Testis (tissue), 2 donors: Measurements from ENCODE around the gene RASA1.

Experiments
- POLR2A ChIP-seq: fragments of 450-650 bp; IDR thresholded peaks from one replicate; pipeline ENCODE4 v1.6.1; 2017; ENCODE audit warnings: antibody characterized with exemption, mild to moderate bottlenecking, moderate library complexity
- TF ChIP-seq, protein P1 (sequence below), 3 experiments: fragments of 450-650 bp in 2 of 3; fragments of 200-600 bp in 1 of 3; sonication (generic) in 1 of 3; IDR thresholded peaks; one replicate each; pipeline ENCODE4 v1.5.1; 2016 to 2019; ENCODE audit warnings: antibody characterized with exemption in 3 of 3, mild to moderate bottlenecking in 2 of 3, moderate library complexity in 1 of 3

DNA sequence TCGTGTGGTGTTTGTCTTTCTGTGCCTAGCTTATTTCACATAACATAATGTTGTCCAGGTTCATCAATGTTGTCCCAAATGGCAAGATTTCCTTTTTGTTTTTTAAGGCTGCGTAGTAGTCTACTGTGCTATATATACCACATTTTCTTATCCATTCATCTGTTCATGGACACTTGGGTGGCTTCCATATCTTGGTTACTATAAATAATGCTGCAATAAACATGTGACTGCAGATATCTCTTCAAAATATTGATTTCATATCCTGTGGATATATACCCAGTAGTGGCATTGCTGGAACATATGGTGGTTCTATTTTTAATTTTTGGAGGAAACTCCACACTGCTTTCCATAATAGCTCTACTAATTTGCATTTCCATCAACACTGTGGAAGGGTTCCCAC lies 170.5 kb downstream of the RASA1 start:
- TF ChIP-seq, protein P1, sequence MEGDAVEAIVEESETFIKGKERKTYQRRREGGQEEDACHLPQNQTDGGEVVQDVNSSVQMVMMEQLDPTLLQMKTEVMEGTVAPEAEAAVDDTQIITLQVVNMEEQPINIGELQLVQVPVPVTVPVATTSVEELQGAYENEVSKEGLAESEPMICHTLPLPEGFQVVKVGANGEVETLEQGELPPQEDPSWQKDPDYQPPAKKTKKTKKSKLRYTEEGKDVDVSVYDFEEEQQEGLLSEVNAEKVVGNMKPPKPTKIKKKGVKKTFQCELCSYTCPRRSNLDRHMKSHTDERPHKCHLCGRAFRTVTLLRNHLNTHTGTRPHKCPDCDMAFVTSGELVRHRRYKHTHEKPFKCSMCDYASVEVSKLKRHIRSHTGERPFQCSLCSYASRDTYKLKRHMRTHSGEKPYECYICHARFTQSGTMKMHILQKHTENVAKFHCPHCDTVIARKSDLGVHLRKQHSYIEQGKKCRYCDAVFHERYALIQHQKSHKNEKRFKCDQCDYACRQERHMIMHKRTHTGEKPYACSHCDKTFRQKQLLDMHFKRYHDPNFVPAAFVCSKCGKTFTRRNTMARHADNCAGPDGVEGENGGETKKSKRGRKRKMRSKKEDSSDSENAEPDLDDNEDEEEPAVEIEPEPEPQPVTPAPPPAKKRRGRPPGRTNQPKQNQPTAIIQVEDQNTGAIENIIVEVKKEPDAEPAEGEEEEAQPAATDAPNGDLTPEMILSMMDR (IDR thresholded peaks at IDR 0.05) = no peak
- TF ChIP-seq POLR2A = no peak
